ENCODE measurements around the gene TMEM150B.

Gene TMEM150B

DNA sequence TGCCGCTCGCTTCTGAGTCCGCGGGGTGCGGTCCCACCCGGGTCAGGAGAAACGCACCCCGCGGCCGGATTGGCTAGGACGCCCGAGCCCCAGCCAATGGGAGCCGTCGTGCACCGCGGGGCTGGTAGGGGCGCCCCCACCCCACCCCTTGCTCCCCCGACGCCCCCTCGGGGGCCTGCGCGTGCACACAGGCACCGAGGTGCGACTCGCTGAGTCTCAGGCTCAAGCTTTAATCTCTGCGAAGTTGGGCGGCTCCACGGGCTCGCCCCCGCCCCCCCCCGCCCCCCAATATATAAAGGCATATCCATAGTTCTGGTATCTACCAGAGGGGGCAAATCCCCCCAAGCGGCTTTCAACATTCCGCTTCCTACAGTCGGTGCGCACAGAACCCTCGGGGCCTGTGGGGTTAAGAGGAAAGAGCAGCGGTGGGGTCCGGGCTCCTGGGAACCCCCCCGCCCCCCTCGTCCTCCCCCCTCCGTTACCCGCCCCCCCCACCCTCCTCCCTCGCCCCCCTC, 29.6 kb upstream of the TMEM150B start, which contains the start of gene COX6B2:
TSS of gene COX6B2 (minus strand) at position 22 of the 515 bp plus-strand sequence. CDS start 198 bp downstream, outside the sequence.
- no peak for DNase-seq (ENCODE audit: low read depth)

DNA sequence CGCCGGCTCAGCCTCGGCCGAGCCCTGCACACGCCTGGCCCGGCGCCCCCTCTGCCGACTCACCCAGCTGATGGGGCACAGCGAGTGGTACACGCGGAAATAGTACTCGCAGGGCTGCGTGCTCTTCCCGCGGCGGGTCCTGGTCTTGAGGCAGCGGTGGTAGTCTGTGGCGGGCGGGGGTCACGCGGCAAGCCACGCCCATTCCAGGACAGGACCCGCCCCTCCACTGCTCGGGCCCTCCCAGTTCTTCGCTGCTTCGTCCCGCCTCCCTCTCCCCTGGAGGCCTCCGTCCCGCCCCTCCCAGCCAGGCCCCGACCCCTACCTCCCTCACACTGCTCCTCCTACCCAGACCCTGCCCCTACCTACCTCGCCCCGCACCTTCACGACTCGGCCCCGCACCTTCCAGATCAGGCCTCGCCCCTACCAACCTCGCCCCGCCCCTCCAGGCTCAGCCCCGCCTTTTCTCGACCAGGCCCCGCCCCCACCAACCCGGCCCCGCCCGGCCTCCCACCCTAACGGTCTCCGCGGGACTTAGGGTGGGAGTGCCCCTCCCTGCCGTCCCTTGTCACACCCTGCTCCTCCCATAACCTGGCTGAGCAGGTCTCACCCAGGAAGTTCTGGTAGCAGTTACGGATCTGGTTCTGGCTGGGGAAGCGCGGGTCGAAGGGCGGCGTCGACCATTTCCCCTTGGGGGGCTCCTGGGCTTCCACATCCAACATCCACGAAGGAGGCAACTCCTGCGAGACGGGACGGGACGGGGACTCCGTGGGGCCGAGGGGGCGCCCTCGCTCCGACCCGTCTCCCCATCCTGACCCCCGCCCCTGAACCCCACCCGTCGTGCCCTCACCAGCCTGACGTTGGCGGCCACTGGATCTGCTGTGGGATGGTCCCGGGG, 28.9 kb upstream of the TMEM150B start:
- DNase-seq (ENCODE audit: low read depth): peak; percentile 32

DNA sequence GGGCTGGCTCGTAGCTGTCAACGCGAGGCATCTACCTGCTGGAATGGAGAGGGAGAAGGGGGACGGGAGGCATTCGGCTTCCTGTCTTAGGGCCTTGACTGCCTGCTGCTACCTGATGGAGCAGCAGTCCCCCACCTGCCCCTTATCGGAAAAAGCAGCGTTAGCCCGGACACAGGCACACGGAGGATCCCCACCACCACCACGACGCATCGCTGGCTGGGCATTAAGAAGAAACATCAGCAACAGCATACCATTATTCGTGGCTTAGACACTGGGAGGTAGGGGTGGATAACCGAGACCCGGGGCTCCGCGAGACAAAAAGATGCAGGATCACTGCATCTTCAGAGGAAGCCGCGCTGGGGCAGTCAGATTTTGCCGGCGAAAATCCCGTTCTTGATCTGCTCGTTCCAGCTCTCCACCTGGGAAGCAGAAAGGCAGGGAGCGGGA, 28.2 kb upstream of the TMEM150B start:
- DNase-seq (ENCODE audit: low read depth): no peak

DNA sequence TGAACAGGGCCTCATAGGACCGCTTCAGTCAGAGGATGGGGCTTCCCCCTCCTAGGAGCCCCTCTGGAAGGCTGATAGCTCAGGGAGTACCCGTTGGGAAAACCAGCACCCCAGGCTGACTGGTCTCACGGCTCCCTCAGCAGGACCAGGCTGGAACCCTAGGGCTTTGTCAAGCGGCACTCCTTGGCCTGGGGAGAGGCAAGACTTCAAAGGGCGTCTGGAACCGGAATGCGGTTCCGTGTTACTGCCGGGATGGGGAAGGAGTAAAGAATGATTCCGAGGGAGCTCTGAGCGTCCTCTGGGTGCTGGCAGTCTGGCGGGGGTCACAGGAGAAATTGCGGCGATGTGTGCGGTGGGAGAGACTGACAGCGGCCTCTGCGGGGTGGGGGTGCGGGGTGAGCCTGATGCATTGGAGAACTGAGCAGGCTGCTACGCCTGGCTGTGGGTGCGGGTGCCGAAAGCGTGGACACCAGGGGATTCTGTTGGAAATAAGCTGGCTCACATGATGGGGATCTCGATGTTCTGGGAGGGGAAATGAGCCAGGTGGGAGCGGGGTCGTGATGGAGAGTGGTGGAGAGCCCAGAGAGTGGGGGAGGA, 27.5 kb upstream of the TMEM150B start:
- DNase-seq (ENCODE audit: low read depth): no peak

DNA sequence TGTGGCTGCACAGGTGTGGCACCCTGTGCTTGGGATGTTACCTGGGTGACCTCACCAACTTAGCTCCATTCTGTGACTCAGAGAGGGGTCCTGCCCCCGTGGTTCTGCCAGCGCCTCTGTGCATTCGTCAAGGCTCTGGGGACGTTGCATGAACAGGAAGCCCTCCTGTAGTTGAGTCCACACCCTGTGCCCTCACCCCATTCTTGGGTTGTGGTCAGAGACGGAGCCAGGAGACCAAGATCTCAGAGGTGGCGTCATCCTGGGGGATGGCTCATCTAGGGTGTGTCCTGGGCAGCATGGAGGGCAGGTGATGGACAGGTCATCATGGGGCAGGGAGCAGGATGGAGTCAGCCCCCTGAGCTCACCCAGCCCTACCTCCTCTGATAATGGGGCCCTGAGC, 26.9 kb upstream of the TMEM150B start:
- no peak for DNase-seq (ENCODE audit: low read depth)

DNA sequence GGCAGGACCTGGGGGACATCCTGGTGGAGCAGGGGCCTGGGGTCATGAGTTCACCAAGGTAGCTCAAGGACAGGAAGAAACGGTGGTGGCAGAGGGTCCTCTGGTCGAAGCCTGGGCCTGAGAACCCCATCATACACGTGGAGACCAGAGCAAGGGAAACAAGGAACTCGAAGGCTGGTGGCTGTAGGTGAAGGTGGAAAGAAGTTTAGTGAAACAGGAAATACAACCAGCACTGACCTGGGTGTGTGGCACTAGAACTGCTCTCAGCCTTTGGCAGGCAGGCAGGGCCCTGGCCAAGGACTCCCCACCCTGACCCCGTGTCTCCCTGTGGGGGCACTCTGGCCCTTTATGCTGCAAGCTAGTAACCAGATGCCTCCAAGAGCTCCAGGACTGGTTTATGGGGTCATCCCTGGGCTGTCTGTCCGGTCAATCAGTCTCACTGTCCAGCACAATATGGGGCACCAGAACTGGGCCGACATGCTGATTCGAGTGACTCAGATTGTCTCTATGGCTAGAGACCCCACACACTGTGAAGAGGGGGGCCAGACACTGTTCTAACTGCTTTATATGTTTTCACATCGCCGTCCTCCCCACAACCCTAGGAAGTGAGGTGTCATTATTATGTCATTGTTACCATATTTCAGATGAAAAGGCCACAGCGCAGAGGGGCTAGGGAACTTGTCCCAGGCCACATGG, 25.6 kb upstream of the TMEM150B start:
- no peak for DNase-seq (ENCODE audit: low read depth)

DNA sequence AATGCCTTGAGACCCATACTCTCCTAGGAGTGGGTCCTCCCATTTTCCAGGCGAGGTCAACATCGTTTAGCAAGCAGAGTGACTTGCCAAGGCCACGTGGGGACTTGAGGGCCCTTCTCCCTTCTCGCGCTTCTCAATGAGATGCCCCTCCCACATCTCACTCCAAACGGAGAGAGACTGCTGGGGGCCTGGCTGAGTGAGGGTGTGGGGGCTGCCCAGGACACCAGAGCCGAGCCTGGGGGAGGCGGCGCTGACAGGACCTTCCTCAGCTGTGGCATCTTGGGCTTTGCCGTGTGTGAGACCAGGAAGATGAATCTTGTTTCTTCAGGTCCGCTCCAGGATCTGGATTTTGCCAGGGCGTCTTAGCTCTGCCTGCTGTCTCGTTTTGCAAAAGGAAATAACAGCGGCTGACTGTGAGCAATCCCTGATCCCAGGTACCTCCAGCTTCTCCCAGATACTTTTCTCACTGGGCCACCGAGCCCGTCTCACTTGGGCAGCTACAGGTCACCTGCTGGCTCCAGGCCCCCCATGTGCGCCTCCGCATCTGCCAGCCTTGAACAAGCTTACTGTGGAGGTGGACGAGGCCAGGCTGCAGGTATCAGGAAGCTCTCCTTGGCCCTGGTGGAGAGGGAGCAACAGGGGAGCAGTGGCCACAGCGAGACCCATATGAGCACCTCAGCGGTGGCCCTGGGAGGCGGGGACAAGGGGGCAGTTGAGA, 23.3 kb upstream of the TMEM150B start:
- DNase-seq (ENCODE audit: low read depth): no peak

DNA sequence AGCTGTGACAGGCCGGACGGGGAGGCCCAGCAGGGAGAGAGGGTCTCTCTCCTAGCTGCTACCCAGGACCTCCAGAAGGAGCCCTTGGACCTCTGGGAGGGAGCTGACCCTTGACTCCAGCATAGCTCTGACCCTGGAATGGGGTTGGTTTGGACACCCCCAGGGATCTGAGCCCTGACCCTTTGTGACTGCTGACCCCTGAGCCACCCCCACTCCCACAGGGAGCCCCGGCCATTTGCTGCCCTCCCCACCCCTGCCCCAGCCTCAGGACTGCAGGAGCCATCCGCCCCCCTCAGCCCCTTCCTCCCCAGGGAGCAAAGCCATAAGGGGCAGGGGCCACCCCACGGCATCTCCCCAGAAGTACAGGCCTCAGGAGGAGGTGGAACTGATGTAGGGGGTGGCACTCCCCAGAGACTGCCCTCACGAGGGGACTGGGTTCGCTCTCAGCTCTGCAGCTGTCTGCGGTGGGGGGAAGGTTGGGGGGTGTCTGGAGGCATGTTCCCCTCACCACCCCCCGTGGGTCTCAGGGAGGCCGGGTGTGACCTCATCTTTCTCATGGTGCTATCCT, 22.4 kb upstream of the TMEM150B start:
- no peak for DNase-seq (ENCODE audit: low read depth)

DNA sequence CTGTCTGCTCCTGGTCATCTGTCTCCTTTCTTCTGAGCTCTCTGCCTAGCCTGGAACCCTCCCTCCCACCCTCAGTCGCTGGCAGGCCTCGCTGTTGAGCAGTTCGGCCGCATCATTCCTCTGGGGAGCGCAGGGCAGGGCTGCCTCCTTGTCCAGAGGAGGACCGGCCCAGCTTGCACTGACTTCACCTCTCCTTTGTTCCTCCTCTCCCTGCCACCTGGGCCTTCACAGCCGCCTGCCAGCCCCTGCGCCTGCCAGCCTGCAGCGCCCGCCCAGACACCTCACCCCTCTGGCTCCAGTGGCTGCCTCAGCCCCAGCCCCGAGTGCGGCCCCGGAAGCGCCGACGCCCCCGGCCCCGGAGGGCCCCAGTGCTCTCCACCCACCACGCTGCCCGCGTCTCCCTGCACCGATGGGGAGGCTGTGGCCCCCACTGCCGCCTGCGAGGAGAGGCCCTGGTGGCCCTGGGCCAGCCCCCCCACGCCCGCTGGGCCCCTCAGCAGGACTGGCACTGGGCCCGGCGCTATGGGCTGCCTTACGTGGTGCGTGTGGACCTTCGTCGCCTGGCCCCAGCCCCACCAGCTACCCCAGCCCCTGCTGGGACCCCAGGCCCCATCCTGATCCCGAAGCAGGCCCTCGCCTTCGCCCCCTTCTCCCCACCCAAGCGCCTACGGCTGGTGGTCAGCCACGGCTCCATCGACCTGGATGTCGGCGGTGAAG, 21.7 kb upstream of the TMEM150B start:
- DNase-seq (ENCODE audit: low read depth): no peak

DNA sequence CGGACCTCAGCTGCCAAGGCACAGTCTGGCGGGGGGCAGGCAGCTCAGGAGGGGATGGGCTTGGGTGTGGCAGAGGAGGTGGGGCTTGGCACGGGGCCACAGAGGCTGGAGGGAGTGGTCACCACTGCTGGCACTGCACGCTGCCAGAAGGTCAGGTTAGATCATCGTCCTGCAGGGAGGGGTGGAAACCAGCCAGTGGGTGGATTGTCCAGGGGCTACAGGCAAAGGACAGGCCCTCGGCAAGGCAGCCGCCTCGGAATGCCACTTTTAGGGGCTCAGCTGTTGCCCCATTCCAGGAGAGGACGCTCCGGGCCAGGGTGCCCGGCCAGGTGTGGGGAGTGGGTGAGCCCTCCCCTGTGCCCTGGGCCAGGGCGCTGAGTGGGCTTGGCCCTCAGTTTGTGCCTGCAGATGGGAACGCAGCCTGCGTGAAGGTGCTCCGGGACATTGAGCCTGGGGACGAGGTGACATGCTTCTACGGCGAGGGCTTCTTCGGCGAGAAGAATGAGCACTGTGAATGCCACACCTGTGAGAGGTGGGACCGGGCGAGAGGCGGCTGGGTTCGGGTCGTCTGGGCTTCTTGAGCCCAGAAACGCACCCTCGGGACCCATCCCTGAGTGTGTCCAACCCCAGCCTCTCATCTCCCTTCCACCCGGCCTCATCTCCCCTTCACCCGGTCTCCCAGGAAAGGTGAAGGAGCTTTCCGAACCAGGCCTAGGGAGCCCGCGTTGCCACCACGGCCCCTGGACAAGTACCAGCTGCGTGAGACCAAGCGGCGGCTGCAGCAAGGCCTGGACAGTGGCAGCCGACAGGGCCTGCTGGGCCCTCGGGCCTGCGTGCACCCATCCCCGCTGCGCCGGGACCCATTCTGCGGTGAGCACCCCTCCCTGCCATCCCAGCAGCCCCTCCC, 20.9 kb upstream of the TMEM150B start:
- no peak for DNase-seq (ENCODE audit: low read depth)

DNA sequence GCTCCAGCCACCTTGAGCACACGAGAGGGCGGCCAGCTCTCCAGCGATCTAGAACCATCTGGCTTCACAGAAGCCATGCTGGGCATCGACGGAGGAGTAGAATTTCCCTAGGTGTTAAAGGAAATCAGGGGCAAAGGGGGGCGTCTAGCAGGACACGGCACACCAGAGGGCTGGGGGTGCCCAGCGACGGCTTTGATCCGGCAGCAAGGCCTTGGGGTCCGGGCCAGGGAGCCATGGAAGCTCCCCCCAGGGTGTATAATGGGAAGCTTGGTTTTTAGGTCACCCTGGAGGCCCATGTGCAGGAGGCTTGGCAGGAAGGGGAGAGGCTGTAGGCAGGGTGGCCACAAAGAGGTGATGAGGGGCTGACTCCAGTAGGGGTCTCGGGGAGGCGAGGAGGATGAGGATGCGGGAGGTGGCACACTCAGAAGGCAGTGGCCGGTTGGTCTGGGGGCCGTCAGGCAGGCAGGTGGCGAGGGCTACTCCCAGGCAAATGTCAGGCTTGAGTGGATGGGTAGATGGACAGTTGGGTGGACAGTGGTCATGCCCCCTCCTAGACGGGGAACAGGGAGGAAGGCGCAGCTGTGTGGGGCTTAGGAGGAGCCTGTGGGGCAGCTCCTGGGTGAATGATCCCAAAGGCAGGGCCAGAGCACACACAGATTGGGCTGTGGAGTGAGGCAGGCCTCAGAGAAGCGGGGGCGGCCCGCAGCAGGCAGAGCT, 20.1 kb upstream of the TMEM150B start:
- no peak for DNase-seq (ENCODE audit: low read depth)

DNA sequence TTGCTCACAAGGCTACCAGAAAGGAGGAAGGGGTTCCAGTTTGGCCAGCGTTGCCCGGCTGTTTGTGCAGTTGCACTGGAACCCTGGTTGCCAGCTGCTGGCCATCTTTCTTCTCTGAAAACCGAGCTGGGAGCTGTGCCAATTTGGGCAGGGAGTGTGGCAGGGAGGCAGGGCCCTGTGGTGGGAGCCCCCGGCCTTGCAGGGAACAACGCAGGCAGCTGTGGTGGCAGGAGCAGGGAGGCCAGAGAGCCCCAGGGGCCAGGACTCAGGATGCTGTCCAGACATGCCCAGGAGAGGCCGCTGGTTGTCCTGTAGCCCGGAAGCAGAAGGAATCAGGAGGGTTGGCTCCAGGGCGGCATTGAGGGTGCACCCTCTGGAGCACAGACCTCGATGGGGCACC, 19.3 kb upstream of the TMEM150B start:
- no peak for DNase-seq (ENCODE audit: low read depth)

DNA sequence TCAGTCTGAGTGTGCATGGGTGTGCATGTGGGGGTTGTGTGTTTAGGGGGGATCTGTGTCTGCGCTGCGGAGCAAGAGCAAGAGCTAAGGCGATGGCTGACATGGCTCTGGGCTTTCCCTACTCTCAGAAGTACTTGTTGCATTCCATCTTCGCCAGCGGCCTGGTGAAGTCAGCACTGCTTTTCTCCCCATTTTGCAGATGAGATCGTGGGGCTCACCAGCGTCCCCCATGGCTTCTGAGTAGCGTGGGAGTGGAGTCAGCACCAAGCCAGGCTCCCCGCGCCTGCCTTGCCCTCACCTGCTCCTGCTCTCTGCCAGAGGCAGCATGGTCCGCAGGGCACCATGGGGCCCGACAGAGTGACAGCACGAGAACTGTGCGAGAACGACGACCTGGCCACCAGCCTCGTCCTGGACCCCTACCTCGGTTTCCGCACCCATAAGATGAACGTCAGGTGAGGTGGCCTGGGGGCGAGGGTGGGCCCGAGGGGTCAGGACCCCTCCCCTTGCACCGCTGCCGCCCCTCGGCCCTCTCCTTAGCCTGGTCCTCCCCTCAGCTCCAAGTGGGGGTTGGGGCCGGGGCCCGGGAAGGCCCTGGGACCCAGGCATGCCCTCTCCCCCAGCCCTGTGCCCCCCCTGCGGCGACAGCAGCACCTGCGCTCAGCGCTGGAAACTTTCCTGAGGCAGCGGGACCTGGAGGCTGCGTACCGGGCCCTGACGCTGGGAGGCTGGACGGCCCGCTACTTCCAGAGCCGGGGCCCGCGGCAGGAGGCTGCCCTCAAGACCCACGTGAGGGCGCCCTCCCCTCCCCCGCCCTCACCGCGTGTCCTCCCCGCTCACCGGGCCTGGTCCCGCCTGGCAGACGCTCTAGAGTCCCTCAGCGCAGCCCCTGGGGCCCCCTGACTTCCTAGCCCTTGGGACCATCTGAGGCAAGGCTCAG, 16.7 kb upstream of the TMEM150B start:
- no peak for DNase-seq (ENCODE audit: low read depth)

DNA sequence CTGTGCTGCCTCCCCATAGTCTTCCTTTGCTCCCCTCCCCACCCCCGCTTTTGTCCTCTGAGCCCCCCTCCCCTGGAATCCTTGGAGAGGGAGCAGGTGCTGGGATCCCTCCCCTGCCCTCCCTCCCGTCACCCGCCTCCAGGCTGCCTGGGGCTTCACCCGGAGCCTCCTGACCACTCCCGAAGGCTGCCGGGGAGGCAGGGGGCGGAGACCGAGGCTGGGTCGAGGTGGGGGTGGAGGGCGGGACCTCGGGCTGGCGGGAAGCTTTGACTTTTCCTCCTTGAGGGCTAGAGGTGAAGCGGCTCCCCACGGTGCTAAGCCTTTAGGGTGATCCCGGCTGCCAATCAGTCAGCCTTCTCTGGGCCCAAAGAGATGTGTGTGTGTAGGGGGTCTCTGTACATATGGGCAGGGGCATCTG, 16.0 kb upstream of the TMEM150B start:
- peak; percentile 38 for DNase-seq (ENCODE audit: low read depth)

DNA sequence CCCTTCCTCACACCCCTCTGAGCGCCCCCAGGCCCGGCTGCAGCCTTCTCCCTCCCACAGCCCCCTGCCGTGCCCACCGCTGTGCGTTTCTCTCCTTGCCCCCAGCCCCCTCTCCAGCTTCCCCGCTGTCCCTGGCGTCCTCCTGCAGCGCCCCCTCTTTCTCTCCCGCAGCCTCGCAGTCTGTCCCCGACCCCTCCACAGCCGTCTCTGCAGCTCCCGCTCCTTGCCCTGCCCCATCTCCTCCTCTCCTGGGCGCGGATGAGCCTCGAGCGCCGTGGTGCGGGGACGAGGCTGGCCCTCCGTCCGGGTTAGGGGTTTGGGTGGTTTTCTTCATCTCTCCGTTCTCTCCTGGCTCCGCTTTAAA, 15.6 kb upstream of the TMEM150B start:
- no peak for DNase-seq (ENCODE audit: low read depth)

DNA sequence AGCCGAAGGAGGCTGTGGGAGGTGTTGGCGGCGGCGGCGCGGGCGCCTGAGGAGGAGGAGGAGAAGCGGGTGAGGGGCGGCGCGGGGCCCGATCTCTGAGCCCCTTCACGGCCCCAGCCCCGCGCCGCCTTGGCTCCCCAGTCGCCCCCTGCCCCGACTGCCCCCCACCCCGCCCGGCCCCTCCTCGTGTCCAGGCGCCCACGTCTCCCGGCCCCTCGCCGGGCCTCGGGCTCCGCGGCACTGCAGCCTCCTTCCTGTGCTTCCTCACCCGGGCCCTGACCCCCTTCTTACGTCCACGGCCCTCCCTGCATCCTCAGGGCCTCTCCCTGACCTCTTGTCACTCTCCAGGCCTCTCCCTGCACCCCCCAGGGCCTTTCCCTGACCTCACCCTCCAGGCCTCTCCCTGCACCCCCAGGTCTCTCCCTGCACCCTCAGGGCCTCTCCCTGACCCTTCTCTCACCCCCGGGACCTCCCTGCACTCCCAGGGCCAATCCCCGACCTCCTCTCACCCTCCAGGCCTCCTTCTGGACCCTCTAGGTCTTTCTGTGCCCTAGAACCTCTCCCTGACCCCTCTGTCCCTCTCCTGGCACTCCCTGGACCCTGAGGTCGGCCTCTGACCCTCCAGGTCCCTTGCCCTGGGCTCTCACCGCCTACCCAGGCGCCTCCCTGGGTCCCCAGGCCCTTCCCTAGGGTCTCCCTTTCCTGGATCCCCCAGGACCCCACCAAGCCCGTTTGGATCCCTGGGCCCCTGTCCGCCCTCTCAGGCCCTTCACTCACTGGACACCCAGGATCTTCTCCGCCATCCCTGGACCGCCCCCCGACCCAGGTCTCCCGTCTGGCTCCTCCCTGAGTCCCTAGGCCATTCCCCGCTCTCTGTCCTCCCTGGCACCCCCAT, 15.0 kb upstream of the TMEM150B start:
- DNase-seq (ENCODE audit: low read depth): no peak

All from activated T-helper 9 cell treated with anti-CD3 and anti-CD28 coated beads, Interleukin-2, amount 50 U/mL, for 16 hours (primary cell).